Measurements from ENCODE around the gene TSEN2. TPM values are rescaled to one million over a fixed set of nuclear protein-coding genes. Genes with fewer than 3 reads are reported as not detected.

Gene TSEN2
- total RNA-seq, 5 donors from 2014 or later (not counting 1 experiment from before 2014, with no cell fraction given): 11.7 to 20.9 (median 18.2) TPM

DNA sequence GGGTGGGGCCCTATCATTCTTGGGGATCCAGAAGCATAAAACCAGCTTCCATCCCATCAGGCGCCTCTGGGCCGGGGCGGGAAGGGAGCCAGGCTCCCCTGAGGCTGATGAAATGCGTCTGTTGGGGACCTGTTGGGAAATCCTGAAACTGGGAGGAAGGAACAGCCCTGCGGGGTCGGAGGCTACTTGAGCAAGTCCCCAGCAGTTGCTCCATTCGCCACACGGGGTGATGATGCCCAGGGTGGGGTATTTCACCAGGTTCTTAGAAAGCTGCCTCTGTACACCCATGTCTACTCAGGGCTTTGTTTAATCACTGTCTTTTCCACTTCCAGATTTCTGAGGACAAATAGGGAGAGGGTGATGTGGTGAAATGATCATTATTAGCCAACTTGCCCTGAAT is 25.4 kb upstream of the TSEN2 start:
- ChIA-PET POLR2A (no interaction called here), CTCF (no interaction called here)
- Mint-ChIP-seq H3K4me1 (peaks cover 9 to 11% (median 10%) of the 10 kb centered on the region in 3 donors), H3K36me3 (no peaks in the 10 kb centered on the region), H3K4me3 (no peak overlapping the region), H3K27ac (no peak overlapping the region), H3K9me3 (no peaks in the 10 kb centered on the region), H3K27me3 (no peaks in the 10 kb centered on the region)
- ATAC-seq (replicated peaks in 1 of 4): no peak
- 88% methylated on average over 5 of the region's 8 CpGs for WGBS (ENCODE audit: insufficient coverage)
- Histone ChIP-seq H3K27ac (ENCODE audit: low read length) (no peak overlapping the region), H3K27me3 (replicated peaks in 1 of 2; ENCODE audit: control insufficient read depth in 2 of 2, extremely low read depth in 1 of 2, insufficient read depth in 2 of 2, low read length in 1 of 2) (peaks cover 0 to 2% of the 10 kb centered on the region in 2 experiments), H3K9me3 (no peaks in the 10 kb centered on the region), H3K4me1 (ENCODE audit: control insufficient read depth in 1 of 2, extremely low read depth in 1 of 2, insufficient read depth in 2 of 2, low read length in 2 of 2) (peaks cover 6 to 15% of the 10 kb centered on the region in 2 experiments), H3K36me3 (ENCODE audit: control insufficient read depth in 2 of 2, extremely low read depth in 1 of 2, insufficient read depth in 1 of 2, low read length in 1 of 2) (no peaks in the 10 kb centered on the region), H3K4me3 (ENCODE audit: control insufficient read depth in 1 of 2, extremely low read depth in 1 of 2, low read length in 1 of 2) (no peak overlapping the region)
- peak in 1 of 35 experiments; percentile 11 for DNase-seq

DNA sequence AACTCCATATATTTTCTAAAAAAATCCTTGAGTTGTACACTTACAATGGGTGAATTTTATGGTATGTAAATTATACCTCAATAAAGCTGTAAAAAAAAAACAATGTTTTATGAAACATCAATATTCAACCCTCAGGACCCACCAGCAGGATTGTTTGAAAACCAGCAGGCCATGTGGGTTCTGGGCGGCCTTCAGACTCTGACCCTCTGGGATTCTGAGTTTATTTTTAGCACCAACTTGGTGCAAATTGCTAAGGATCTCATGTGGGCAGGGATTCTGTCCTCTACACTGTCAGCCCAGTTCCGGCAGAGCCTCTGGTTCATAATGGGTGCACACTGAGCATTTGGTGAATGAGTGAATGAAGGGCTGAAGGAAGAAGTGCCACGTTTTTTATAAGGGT is 24.2 kb upstream of the TSEN2 start:
- WGBS (ENCODE audit: insufficient coverage): 80% methylated on average over 1 of the region's 3 CpGs
- no peak for DNase-seq
- Histone ChIP-seq H3K4me1 (ENCODE audit: control insufficient read depth in 1 of 2, extremely low read depth in 1 of 2, insufficient read depth in 2 of 2, low read length in 2 of 2) (peaks cover 6 to 15% of the 10 kb centered on the region in 2 experiments), H3K9me3 (no peaks in the 10 kb centered on the region), H3K4me3 (ENCODE audit: control insufficient read depth in 1 of 2, extremely low read depth in 1 of 2, low read length in 1 of 2) (no peak overlapping the region), H3K27ac (ENCODE audit: low read length) (no peak overlapping the region), H3K27me3 (replicated peaks in 1 of 2; ENCODE audit: control insufficient read depth in 2 of 2, extremely low read depth in 1 of 2, insufficient read depth in 2 of 2, low read length in 1 of 2) (peaks cover 0 to 2% of the 10 kb centered on the region in 2 experiments), H3K36me3 (ENCODE audit: control insufficient read depth in 2 of 2, extremely low read depth in 1 of 2, insufficient read depth in 1 of 2, low read length in 1 of 2) (no peaks in the 10 kb centered on the region)
- H3K4me1 Mint-ChIP-seq: peaks cover 9 to 18% (median 13%) of the 10 kb centered on the region in 3 donors
- H3K4me3 Mint-ChIP-seq: no peak overlapping the region
- no peak for ATAC-seq (replicated peaks in 1 of 4)
- H3K9me3 Mint-ChIP-seq: no peaks in the 10 kb centered on the region
- POLR2A ChIA-PET: no interaction called here
- no peaks in the 10 kb centered on the region for H3K27me3 Mint-ChIP-seq
- CTCF ChIA-PET: interaction anchor here in 1 of 2 donors (0.6 kb wide), 1 partner anchor 19 kb away, joined by 4 read pairs; no protein-coding TSS in a partner anchor
- no peak overlapping the region for H3K27ac Mint-ChIP-seq
- no peaks in the 10 kb centered on the region for H3K36me3 Mint-ChIP-seq

- DNase-seq (no peak), ATAC-seq (replicated peaks in 1 of 4) (no peak)
- H3K27ac ChIP-seq (ENCODE audit: low read length): no peak overlapping the region
- H3K9me3 Mint-ChIP-seq: no peaks in the 10 kb centered on the region
- no peak overlapping the region for H3K4me3 Mint-ChIP-seq
- no peaks in the 10 kb centered on the region for H3K27me3 Mint-ChIP-seq
- no peaks in the 10 kb centered on the region for H3K36me3 ChIP-seq (ENCODE audit: control insufficient read depth in 2 of 2, extremely low read depth in 1 of 2, insufficient read depth in 1 of 2, low read length in 1 of 2)
- peaks cover 9 to 18% (median 13%) of the 10 kb centered on the region in 3 donors for H3K4me1 Mint-ChIP-seq
- peaks cover 0 to 2% of the 10 kb centered on the region in 2 experiments for H3K27me3 ChIP-seq (replicated peaks in 1 of 2; ENCODE audit: control insufficient read depth in 2 of 2, extremely low read depth in 1 of 2, insufficient read depth in 2 of 2, low read length in 1 of 2)
- H3K4me1 ChIP-seq (ENCODE audit: control insufficient read depth in 1 of 2, extremely low read depth in 1 of 2, insufficient read depth in 2 of 2, low read length in 2 of 2): peaks cover 6 to 15% of the 10 kb centered on the region in 2 experiments
- ChIA-PET CTCF (no interaction called here), POLR2A (no interaction called here)
- no peak overlapping the region for H3K4me3 ChIP-seq (ENCODE audit: control insufficient read depth in 1 of 2, extremely low read depth in 1 of 2, low read length in 1 of 2)
- no peaks in the 10 kb centered on the region for H3K9me3 ChIP-seq
- 89% methylated on average over 3 of the region's 7 CpGs for WGBS (ENCODE audit: insufficient coverage)
- H3K36me3 Mint-ChIP-seq: no peaks in the 10 kb centered on the region
- no peak overlapping the region for H3K27ac Mint-ChIP-seq
Observed at GRCh38 chr3:12461097-12461649, 23.1 kb upstream of the TSEN2 start.

- H3K27me3 Mint-ChIP-seq: no peaks in the 10 kb centered on the region
- H3K27ac ChIP-seq (ENCODE audit: low read length): no peak overlapping the region
- H3K9me3 ChIP-seq: no peaks in the 10 kb centered on the region
- ChIA-PET CTCF (no interaction called here), POLR2A (no interaction called here)
- H3K4me1 Mint-ChIP-seq: peaks cover 9 to 18% (median 13%) of the 10 kb centered on the region in 3 donors
- 33% methylated on average over 4 of the region's 9 CpGs for WGBS (ENCODE audit: insufficient coverage)
- DNase-seq: peak in 27 of 35 experiments; percentile 5 to 47 (median 24)
- peak; percentile 76 to 85 (median 82) for ATAC-seq (replicated peaks in 1 of 4)
- H3K36me3 ChIP-seq (ENCODE audit: control insufficient read depth in 2 of 2, extremely low read depth in 1 of 2, insufficient read depth in 1 of 2, low read length in 1 of 2): no peaks in the 10 kb centered on the region
- peak overlapping the region; percentile 33 to 86 for H3K27ac Mint-ChIP-seq
- peak overlapping the region in 1 of 2 donors; percentile 29 for H3K4me3 ChIP-seq (ENCODE audit: control insufficient read depth in 1 of 2, extremely low read depth in 1 of 2, low read length in 1 of 2)
- H3K9me3 Mint-ChIP-seq: no peaks in the 10 kb centered on the region
- H3K27me3 ChIP-seq (replicated peaks in 1 of 2; ENCODE audit: control insufficient read depth in 2 of 2, extremely low read depth in 1 of 2, insufficient read depth in 2 of 2, low read length in 1 of 2): peaks cover 0 to 2% of the 10 kb centered on the region in 2 experiments
- no peaks in the 10 kb centered on the region for H3K36me3 Mint-ChIP-seq
- peaks cover 6 to 15% of the 10 kb centered on the region in 2 experiments for H3K4me1 ChIP-seq (ENCODE audit: control insufficient read depth in 1 of 2, extremely low read depth in 1 of 2, insufficient read depth in 2 of 2, low read length in 2 of 2)
- peak overlapping the region in 2 of 3 donors; percentile 28 to 58 for H3K4me3 Mint-ChIP-seq
Observed at GRCh38 chr3:12462159-12462947, 21.9 kb upstream of the TSEN2 start.

DNA sequence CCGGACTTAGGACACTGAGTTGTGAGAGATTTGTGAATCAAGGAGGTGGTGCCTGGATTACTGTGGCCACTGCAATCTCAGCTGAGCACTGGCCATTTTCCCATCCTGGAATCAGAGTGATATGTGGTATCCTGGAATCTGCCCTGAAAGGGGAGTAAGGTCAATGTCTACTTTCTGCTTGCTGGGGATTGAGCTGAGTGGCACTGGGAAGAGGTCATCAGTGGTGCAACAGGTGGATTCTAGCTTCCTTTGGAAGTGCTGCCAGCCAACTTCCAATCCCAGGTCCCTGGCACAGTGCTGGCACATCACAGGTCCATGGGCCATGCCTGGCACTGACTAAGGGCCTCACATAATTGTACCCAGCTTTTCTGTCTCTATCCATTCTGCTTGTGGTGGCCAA is 20.6 kb upstream of the TSEN2 start:
- ATAC-seq (replicated peaks in 1 of 4) (no peak), DNase-seq (no peak)
- ChIA-PET CTCF (interaction anchor here in 1 of 2 donors (0.6 kb wide), 1 partner anchor 1207 kb away, joined by 6 read pairs; no protein-coding TSS in a partner anchor), POLR2A (no interaction called here)
- peaks cover 6 to 15% of the 10 kb centered on the region in 2 experiments for H3K4me1 ChIP-seq (ENCODE audit: control insufficient read depth in 1 of 2, extremely low read depth in 1 of 2, insufficient read depth in 2 of 2, low read length in 2 of 2)
- H3K4me3 ChIP-seq (ENCODE audit: control insufficient read depth in 1 of 2, extremely low read depth in 1 of 2, low read length in 1 of 2): no peak overlapping the region
- Mint-ChIP-seq H3K27ac (no peak overlapping the region), H3K9me3 (no peaks in the 10 kb centered on the region), H3K4me1 (peaks cover 9 to 18% (median 13%) of the 10 kb centered on the region in 3 donors), H3K27me3 (no peaks in the 10 kb centered on the region), H3K36me3 (no peaks in the 10 kb centered on the region), H3K4me3 (no peak overlapping the region)
- peaks cover 0 to 2% of the 10 kb centered on the region in 2 experiments for H3K27me3 ChIP-seq (replicated peaks in 1 of 2; ENCODE audit: control insufficient read depth in 2 of 2, extremely low read depth in 1 of 2, insufficient read depth in 2 of 2, low read length in 1 of 2)
- H3K36me3 ChIP-seq (ENCODE audit: control insufficient read depth in 2 of 2, extremely low read depth in 1 of 2, insufficient read depth in 1 of 2, low read length in 1 of 2): no peaks in the 10 kb centered on the region
- whole genome bisulfite sequencing (ENCODE audit: insufficient coverage): 100% methylated on average over 1 of the region's 1 CpG
- no peak overlapping the region for H3K27ac ChIP-seq (ENCODE audit: low read length)
- H3K9me3 ChIP-seq: no peaks in the 10 kb centered on the region

- DNase-seq (no peak), ATAC-seq (replicated peaks in 1 of 4) (no peak)
- Mint-ChIP-seq H3K27ac (no peak overlapping the region), H3K9me3 (no peaks in the 10 kb centered on the region), H3K27me3 (no peaks in the 10 kb centered on the region), H3K4me1 (peaks cover 9 to 18% (median 13%) of the 10 kb centered on the region in 3 donors), H3K4me3 (no peak overlapping the region), H3K36me3 (no peaks in the 10 kb centered on the region)
- Histone ChIP-seq H3K27me3 (replicated peaks in 1 of 2; ENCODE audit: control insufficient read depth in 2 of 2, extremely low read depth in 1 of 2, insufficient read depth in 2 of 2, low read length in 1 of 2) (peaks cover 0 to 2% of the 10 kb centered on the region in 2 experiments), H3K4me1 (ENCODE audit: control insufficient read depth in 1 of 2, extremely low read depth in 1 of 2, insufficient read depth in 2 of 2, low read length in 2 of 2) (peaks cover 6 to 15% of the 10 kb centered on the region in 2 experiments), H3K4me3 (ENCODE audit: control insufficient read depth in 1 of 2, extremely low read depth in 1 of 2, low read length in 1 of 2) (no peak overlapping the region), H3K36me3 (ENCODE audit: control insufficient read depth in 2 of 2, extremely low read depth in 1 of 2, insufficient read depth in 1 of 2, low read length in 1 of 2) (no peaks in the 10 kb centered on the region), H3K9me3 (no peaks in the 10 kb centered on the region), H3K27ac (ENCODE audit: low read length) (no peak overlapping the region)
- POLR2A ChIA-PET: no interaction called here
- CTCF ChIA-PET: no interaction called here
Observed at GRCh38 chr3:12464181-12464580, 20.1 kb upstream of the TSEN2 start.

Data from T-cell (primary cell).